Body of pancreas (tissue), 4 donors: ENCODE data around the gene ATG2B. TPM values are rescaled to one million over a fixed set of nuclear protein-coding genes. Genes with fewer than 3 reads are reported as not detected.

ENCODE experiments used
- ATAC-seq: fragments of 150-250 bp; one replicate; pipeline ENCODE4 v1.9.1; 2016
- DNase-seq, 4 donors: peaks; one replicate each; pipeline ENCODE4 v3.0.0-alpha.2; 2019
- H3K27ac ChIP-seq, 4 donors: fragments of 200-600 bp; sonication (generic); 1 replicate in 3 of 4; 2 replicates in 1 of 4; pipeline versions ENCODE4 v1.5.1 to v1.6.1; 2016 to 2019; ENCODE audit warnings: mild to moderate bottlenecking in 1 of 4, mixed read lengths in 1 of 4, moderate library complexity in 1 of 4
- H3K27me3 ChIP-seq, 2 donors: fragments of 200-600 bp; sonication (generic); one replicate each; pipeline ENCODE4 v1.6.0; 2016; ENCODE audit warnings: mild to moderate bottlenecking in 1 of 2
- H3K36me3 ChIP-seq, 2 donors: fragments of 200-600 bp; sonication (generic); replicated peaks in 1 of 2; 2 replicates each; pipeline ENCODE4 v1.5.1; 2016; ENCODE audit warnings: low read depth in 2 of 2; ENCODE audit not compliant: insufficient read depth in 1 of 2
- H3K4me1 ChIP-seq: fragments of 200-600 bp; sonication (generic); one replicate; pipeline ENCODE4 v1.6.0; 2016
- H3K4me3 ChIP-seq, 2 donors: fragments of 200-600 bp; sonication (generic); 1 replicate in 1 of 2; 2 replicates in 1 of 2; pipeline ENCODE4 v1.5.1; 2016 to 2019
- H3K9me3 ChIP-seq, 3 donors: fragments of 200-600 bp; sonication (generic); 1 replicate in 2 of 3; 2 replicates in 1 of 3; pipeline ENCODE4 v1.5.1; 2016
- POLR2A ChIP-seq, 3 donors: fragments of 450-650 bp; IDR thresholded peaks; one replicate each; pipeline ENCODE4 v1.6.1; 2016; ENCODE audit warnings: antibody characterized with exemption in 3 of 3, mild to moderate bottlenecking in 2 of 3
- WGBS, 2 donors: methylation state at CpG; one replicate each; pipeline ENCODE4 v1.1.5; 2017; 5-methylcytosine and 5-hydroxymethylcytosine counted together
- intact Hi-C: fragments of 100-400 bp; cut with DNase I; formaldehyde crosslinking; loops from one replicate; pipeline ENCODE4 v1.15.1; 2023
- total RNA-seq, 2 donors: library from RNA; depleted of rRNA; stranded (reverse); fragments of >200 nt; gene quantifications; one replicate each; pipeline ENCODE4 v1.1.0, GENCODE V29; 2016
- TF ChIP-seq, protein P1 (sequence below), 7 experiments: fragments of 450-650 bp in 4 of 7; fragments of 200-600 bp in 3 of 7; sonication (generic) in 3 of 7; IDR thresholded peaks; one replicate each; pipeline ENCODE4 v1.5.1; 2016 to 2019; ENCODE audit warnings: antibody characterized with exemption in 7 of 7

Gene ATG2B
- total RNA-seq, 2 donors from 2014 or later: 26.2 to 51.7 TPM

DNA sequence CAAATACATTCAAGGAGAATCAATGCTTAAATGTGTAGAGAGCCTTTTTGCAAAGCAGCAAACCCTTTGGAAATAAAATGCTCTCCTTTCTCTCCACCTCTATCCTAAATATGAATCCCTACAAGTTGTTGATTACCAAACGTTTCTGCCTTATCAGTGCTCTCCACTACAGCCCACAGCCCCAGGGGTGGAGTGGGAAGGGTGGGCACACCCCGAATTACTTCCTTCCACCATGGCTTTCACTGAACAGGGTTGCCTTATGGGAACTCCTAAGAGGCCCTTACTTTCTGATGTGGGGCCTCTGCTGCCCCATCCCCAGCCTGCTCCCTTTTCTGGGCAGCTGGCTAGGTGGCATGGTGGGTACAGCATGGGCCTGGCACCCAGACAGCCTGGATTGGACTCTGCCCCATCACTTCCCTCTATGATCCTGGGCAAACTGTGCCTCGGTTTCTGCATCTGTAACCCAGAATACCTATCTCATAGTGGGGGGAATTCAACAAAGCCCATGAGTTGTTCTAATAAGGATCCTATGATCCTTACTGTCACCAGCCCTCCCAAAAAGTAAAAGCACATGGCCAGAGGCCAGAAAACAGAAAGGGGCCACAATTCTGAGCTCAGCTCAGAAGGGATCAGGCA is 44.9 kb upstream of the ATG2B start:
- H3K27me3 ChIP-seq: no peaks in the 10 kb centered on the region
- DNase-seq (no peak), ATAC-seq (no peak)
- H3K4me3 ChIP-seq: no peak overlapping the region
- H3K36me3 ChIP-seq: no peaks in the 10 kb centered on the region
- H3K4me1 ChIP-seq: no peaks in the 10 kb centered on the region
- H3K9me3 ChIP-seq: no peaks in the 10 kb centered on the region
- TF ChIP-seq, protein P1, sequence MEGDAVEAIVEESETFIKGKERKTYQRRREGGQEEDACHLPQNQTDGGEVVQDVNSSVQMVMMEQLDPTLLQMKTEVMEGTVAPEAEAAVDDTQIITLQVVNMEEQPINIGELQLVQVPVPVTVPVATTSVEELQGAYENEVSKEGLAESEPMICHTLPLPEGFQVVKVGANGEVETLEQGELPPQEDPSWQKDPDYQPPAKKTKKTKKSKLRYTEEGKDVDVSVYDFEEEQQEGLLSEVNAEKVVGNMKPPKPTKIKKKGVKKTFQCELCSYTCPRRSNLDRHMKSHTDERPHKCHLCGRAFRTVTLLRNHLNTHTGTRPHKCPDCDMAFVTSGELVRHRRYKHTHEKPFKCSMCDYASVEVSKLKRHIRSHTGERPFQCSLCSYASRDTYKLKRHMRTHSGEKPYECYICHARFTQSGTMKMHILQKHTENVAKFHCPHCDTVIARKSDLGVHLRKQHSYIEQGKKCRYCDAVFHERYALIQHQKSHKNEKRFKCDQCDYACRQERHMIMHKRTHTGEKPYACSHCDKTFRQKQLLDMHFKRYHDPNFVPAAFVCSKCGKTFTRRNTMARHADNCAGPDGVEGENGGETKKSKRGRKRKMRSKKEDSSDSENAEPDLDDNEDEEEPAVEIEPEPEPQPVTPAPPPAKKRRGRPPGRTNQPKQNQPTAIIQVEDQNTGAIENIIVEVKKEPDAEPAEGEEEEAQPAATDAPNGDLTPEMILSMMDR (IDR thresholded peaks at IDR 0.05): no peak
- no peak for TF ChIP-seq POLR2A (IDR thresholded peaks at IDR 0.05)
- intact Hi-C loops: no loop called here
- no peak overlapping the region for H3K27ac ChIP-seq
- 9 to 53% methylated on average over 2 to 3 of the region's 3 CpGs for WGBS, 2 donors

DNA sequence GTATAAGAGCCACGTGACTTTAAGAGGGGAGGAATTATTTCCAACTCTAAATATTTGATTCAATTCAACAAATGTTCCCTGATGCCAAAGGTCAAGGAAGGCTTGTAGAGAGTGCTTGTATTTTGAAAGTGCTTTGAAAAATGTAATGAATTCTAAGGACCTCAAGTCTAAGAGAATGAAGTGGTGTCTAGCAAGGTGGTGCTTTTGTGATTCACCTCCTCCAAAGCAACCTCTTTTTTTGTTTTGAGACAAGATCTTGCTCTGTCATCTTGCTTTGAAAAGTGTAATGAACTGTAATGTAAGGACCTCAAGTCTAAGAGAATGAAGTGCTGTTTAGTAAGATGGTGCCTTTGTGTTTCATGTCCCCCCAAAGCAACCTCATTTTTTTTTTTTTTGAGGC is 42.5 kb upstream of the ATG2B start:
- Histone ChIP-seq H3K27ac (no peak overlapping the region), H3K9me3 (no peaks in the 10 kb centered on the region), H3K27me3 (no peaks in the 10 kb centered on the region), H3K4me1 (no peaks in the 10 kb centered on the region), H3K4me3 (no peak overlapping the region), H3K36me3 (no peaks in the 10 kb centered on the region)
- ATAC-seq (no peak), DNase-seq (no peak)
- WGBS, 2 donors: 74 to 82% methylated on average over 1 of the region's 1 CpG
- TF ChIP-seq POLR2A (IDR thresholded peaks at IDR 0.05): no peak
- TF ChIP-seq, protein P1 (IDR thresholded peaks at IDR 0.05): no peak
- intact Hi-C loops: no loop called here

DNA sequence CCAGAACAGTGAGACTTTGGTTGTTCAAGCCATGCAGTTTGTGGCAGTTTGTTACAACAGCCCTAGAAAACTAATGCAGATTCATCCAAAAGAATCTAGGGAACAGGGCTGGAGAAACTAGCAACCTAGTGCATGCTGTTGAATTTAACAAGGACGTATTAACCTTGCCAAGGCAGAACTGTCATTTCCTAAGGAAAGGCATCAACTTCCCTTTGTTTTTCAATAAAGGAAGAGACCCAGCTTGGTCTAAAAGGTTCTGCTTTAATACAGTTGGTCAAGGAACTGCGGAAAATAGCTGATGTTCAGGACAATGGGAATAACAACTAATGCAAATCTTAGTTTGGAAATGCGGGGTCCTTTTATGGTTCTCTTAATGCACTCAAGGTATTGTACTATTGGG is 40.3 kb upstream of the ATG2B start:
- Histone ChIP-seq H3K4me1 (no peaks in the 10 kb centered on the region), H3K9me3 (no peaks in the 10 kb centered on the region), H3K4me3 (no peak overlapping the region), H3K36me3 (no peaks in the 10 kb centered on the region), H3K27ac (no peak overlapping the region), H3K27me3 (no peaks in the 10 kb centered on the region)
- DNase-seq (no peak), ATAC-seq (no peak)
- 66 to 76% methylated on average over 3 of the region's 3 CpGs for WGBS, 2 donors
- no peak for TF ChIP-seq POLR2A (IDR thresholded peaks at IDR 0.05)
- TF ChIP-seq, protein P1 (IDR thresholded peaks at IDR 0.05): no peak
- intact Hi-C loops: no loop called here

DNA sequence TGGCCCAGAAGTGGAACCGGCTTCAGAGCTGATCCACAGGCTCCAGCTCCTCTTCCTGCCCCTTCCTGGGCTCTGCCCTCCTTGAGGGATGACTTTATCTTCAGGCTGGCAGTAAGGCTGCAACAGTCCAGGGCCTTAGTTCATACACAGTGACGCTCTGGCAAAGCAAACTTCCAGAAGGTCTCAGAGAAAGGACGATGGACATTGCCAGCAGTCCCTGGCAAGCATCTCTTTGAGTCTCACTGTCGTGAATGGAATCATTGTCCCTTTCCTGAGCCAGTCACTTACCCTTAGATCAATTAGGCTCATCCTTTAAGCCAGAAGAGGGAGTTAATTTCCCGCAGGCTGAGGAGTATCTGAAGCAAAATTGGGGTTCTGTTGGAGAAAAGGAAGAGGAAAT is 37.4 kb upstream of the ATG2B start:
- H3K27ac ChIP-seq: no peak overlapping the region
- no peaks in the 10 kb centered on the region for H3K9me3 ChIP-seq
- 78 to 86% methylated on average over 5 of the region's 5 CpGs for WGBS, 2 donors
- DNase-seq (no peak), ATAC-seq (no peak)
- TF ChIP-seq POLR2A (IDR thresholded peaks at IDR 0.05): no peak
- TF ChIP-seq, protein P1 (IDR thresholded peaks at IDR 0.05): no peak
- no peaks in the 10 kb centered on the region for H3K27me3 ChIP-seq
- no peaks in the 10 kb centered on the region for H3K4me1 ChIP-seq
- H3K36me3 ChIP-seq: no peaks in the 10 kb centered on the region
- no peak overlapping the region for H3K4me3 ChIP-seq
- intact Hi-C loops: no loop called here

DNA sequence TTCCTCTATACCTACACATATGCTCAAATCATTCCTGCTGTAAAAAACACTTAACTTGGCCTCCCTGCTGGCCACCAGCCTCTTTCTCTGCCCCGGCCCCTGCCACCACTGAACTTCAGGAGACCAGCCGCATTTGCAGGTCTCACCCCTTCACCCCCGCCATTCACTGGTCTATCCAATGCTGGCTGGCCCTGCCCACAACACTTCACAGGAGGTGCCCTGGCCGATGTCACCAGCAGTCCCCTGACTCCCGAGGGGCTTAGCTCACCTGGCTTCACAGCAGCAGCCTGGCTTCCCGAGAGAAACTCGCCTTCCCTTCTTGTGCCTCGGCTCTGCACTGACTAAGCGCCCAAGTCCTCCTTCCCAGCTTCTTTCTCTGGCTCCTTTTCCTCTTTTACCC is 36.3 kb upstream of the ATG2B start:
- H3K27ac ChIP-seq: no peak overlapping the region
- H3K27me3 ChIP-seq: no peaks in the 10 kb centered on the region
- H3K9me3 ChIP-seq: no peaks in the 10 kb centered on the region
- H3K4me3 ChIP-seq: no peak overlapping the region
- DNase-seq (no peak), ATAC-seq (no peak)
- no peaks in the 10 kb centered on the region for H3K36me3 ChIP-seq
- intact Hi-C loops: no loop called here
- WGBS, 2 donors: 83 to 85% methylated on average over 8 to 9 of the region's 9 CpGs
- no peaks in the 10 kb centered on the region for H3K4me1 ChIP-seq
- TF ChIP-seq, protein P1 (IDR thresholded peaks at IDR 0.05): no peak
- no peak for TF ChIP-seq POLR2A (IDR thresholded peaks at IDR 0.05)
